ENCODE data around the gene NPC2. TPM values are rescaled to one million over a fixed set of nuclear protein-coding genes. Genes with fewer than 3 reads are reported as not detected.

NPC2 gene
- total RNA-seq, 1 experiment from 2014 or later, result 137 TPM

GRCh38 chr14:74503938-74504335, 10.8 kb upstream of the NPC2 start:
- Histone ChIP-seq H3K4ac (ENCODE audit: low read depth, low read length) (no peak overlapping the region), H2BK15ac (ENCODE audit: low read depth, low read length) (no peak overlapping the region), H3K23me2 (ENCODE audit: insufficient read length, low read depth, low read length, poor library complexity, severe bottlenecking) (no peaks in the 10 kb centered on the region), H3K27ac (ENCODE audit: insufficient read length, low read depth, low read length) (no peak overlapping the region), H2BK12ac (ENCODE audit: insufficient read length, low read depth, low read length) (no peak overlapping the region), H3K18ac (ENCODE audit: insufficient read length, low read depth, low read length) (no peak overlapping the region), H3K9ac (ENCODE audit: extremely low read depth, insufficient read length, low read length) (no peak overlapping the region), H4K5ac (ENCODE audit: insufficient read length, low read depth, low read length) (no peak overlapping the region), H3K4me1 (ENCODE audit: insufficient read depth, low read length) (no peaks in the 10 kb centered on the region; the same call in 1 of the 2 replicates), H3K9me3 (ENCODE audit: control insufficient read depth, low read depth, low read length) (no peaks in the 10 kb centered on the region), H4K20me1 (ENCODE audit: control insufficient read depth, insufficient read depth, insufficient read length) (no peaks in the 10 kb centered on the region), H3K79me2 (ENCODE audit: insufficient read depth, low read length) (no peaks in the 10 kb centered on the region), H4K8ac (replicated peaks; ENCODE audit: insufficient read length, low read depth, low read length) (no peak overlapping the region), H3K23ac (ENCODE audit: insufficient read length, low read depth, low read length) (no peak overlapping the region), H2BK5ac (ENCODE audit: insufficient read length, low read length) (no peak overlapping the region), H3K14ac (ENCODE audit: insufficient read depth, low read length) (no peak overlapping the region), H2BK120ac (ENCODE audit: low read depth, low read length, poor library complexity, severe bottlenecking) (no peak overlapping the region), H3K56ac (ENCODE audit: insufficient read length, low read depth, low read length) (no peak overlapping the region), H2AK5ac (ENCODE audit: insufficient read length, low read length) (no peak overlapping the region), H3K79me1 (ENCODE audit: insufficient read depth, low read depth, low read length, poor library complexity, severe bottlenecking) (no peaks in the 10 kb centered on the region), H3K27me3 (ENCODE audit: insufficient read depth, low read length) (no peaks in the 10 kb centered on the region), H2AFZ (ENCODE audit: low read length) (no peak overlapping the region), H4K91ac (ENCODE audit: insufficient read length, low read depth, low read length) (no peak overlapping the region), H3K4me2 (ENCODE audit: insufficient read depth, insufficient read length, low read length) (no peak overlapping the region), H2BK20ac (ENCODE audit: low read depth, low read length, poor library complexity, severe bottlenecking) (no peak overlapping the region), H3T11ph (ENCODE audit: low read length) (no peak overlapping the region)
- WGBS (ENCODE audit: extremely low coverage, insufficient read length, low lambda C conversion rate), result no CpG with 5 or more reads among the region's 12 CpGs
- no peak for DNase-seq
- TF ChIP-seq CTCF (conservative IDR thresholded peaks at IDR 0.05), result no peak
- Mint-ChIP-seq H3K9me3 (no peaks in the 10 kb centered on the region), H3K4me3 (no peak overlapping the region; a peak in 1 of 5 replicates), H3K36me3 (ENCODE audit: insufficient read depth in 1 of 3, low read depth in 3 of 3) (no peaks in the 10 kb centered on the region; a peak in 1 of 7 replicates), H3K27ac (peak overlapping the region in 1 of 3 experiments; percentile 92; a peak in 2 of 7 replicates), H3K4me1 (peaks cover 39 to 42% of the 10 kb centered on the region in 2 experiments), H3K27me3 (ENCODE audit: low read depth) (peaks cover 15% of the 10 kb centered on the region)
